K562 treated with DMSO at 1 percent for 12 hours (cell line): ENCODE data around the gene TMEM200C. TPM values are rescaled to one million over a fixed set of nuclear protein-coding genes. Genes with fewer than 3 reads are reported as not detected.

Source experiments
- total RNA-seq: library from RNA; unstranded; fragments of 300-600 nt; gene quantifications from 2 replicates; pipeline ENCODE4 v1.2.3, GENCODE V29; 2022; ENCODE audit not compliant: insufficient read depth

Gene TMEM200C
- total RNA-seq, result not detected in 2 replicates

GRCh38 chr18:5895299-5895875 is at the start of gene TMEM200C:
Gene TMEM200C, minus strand, starts transcription at chr18:5895522. Its CDS starts 3,459 bp downstream, at chr18:5892063.

